Astrocyte (in vitro differentiated cells and primary cell): ENCODE measurements around the gene MTARC2.

Experiments
- EZH2 ChIP-seq: IDR thresholded peaks from 2 replicates; pipeline ENCODE4 v1.6.1; 2012; ENCODE audit warnings: mild to moderate bottlenecking, low read length, inconsistent platforms; ENCODE audit not compliant: insufficient read depth
- TF ChIP-seq, protein P1 (sequence below): IDR thresholded peaks from 2 replicates; pipeline ENCODE4 v1.5.1; 2011; ENCODE audit warnings: low read depth, mild to moderate bottlenecking, inconsistent platforms, low read length, moderate library complexity; ENCODE audit not compliant: insufficient read depth

- TF ChIP-seq, protein P1, sequence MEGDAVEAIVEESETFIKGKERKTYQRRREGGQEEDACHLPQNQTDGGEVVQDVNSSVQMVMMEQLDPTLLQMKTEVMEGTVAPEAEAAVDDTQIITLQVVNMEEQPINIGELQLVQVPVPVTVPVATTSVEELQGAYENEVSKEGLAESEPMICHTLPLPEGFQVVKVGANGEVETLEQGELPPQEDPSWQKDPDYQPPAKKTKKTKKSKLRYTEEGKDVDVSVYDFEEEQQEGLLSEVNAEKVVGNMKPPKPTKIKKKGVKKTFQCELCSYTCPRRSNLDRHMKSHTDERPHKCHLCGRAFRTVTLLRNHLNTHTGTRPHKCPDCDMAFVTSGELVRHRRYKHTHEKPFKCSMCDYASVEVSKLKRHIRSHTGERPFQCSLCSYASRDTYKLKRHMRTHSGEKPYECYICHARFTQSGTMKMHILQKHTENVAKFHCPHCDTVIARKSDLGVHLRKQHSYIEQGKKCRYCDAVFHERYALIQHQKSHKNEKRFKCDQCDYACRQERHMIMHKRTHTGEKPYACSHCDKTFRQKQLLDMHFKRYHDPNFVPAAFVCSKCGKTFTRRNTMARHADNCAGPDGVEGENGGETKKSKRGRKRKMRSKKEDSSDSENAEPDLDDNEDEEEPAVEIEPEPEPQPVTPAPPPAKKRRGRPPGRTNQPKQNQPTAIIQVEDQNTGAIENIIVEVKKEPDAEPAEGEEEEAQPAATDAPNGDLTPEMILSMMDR, result no peak
- TF ChIP-seq EZH2, result no peak
Measured at GRCh38 chr1:220727519-220727918, 20.6 kb upstream of the MTARC2 start.
